HG03039 (cell line): ENCODE results near the gene CACNA2D3.

Experiments
- ATAC-seq: cut with Tn5 transposase; IDR thresholded peaks from one replicate; pipeline ENCODE4 v1.9.1; 2021; ENCODE audit warnings: mild to moderate bottlenecking, moderate library complexity; ENCODE audit not compliant: unreplicated experiment

CACNA2D3 gene

DNA sequence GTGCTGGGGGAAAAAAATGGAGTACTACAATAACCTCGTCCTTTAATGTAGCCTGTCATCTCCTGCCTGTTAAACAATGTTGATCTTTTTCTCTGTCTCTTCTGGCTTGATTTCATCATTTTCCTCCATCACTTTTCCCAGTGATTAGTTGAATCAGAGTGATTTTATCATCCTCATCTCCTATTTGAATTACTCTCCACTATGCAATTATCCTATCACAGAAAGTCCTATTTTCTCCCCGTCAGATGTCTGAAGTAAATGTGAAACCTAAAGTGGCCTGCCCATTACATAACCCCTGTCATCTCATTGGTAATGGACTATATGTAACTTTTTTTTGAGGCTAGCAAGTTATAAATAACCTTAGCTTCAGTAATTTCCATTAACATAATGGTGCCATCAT is 201.8 kb downstream of the CACNA2D3 start:
- no peak for ATAC-seq

DNA sequence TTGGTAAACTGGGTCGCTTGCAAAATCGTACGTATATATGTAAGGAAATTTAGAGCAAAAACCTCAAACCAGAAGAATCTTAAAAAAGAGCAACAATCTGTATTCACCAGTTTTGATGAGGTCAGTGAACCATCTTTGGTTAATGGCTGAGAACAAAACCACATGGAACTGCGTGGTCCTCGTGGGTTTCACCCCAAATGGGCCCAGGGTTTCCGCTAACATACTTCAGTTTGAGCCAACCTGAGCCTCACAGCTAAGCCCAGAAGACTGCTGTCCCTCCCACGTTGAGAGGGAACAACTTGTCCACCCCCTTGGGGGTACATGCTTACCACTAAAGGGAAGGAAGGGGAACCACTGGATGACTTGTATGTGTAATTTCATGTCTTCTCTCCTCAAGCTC is 204.6 kb downstream of the CACNA2D3 start:
- ATAC-seq = no peak

DNA sequence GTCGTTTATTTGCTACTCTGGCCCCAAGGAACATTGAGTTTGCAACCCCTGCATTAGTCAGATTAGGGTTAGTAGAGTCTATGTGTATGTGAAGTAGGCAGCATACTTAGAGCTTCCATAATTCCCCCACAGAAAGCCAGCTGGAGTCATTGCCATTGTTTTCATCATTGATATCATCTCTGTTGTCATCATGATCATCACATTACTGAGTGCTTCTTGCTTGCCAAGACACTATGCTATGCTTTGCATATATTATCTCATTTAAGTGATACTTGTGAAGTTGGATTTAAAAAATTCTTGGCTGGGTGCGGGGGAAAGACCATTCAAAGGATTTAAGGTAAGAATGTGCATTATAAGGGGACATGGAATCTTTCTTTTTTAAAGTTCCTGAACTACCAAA is 209.0 kb downstream of the CACNA2D3 start:
- no peak for ATAC-seq

DNA sequence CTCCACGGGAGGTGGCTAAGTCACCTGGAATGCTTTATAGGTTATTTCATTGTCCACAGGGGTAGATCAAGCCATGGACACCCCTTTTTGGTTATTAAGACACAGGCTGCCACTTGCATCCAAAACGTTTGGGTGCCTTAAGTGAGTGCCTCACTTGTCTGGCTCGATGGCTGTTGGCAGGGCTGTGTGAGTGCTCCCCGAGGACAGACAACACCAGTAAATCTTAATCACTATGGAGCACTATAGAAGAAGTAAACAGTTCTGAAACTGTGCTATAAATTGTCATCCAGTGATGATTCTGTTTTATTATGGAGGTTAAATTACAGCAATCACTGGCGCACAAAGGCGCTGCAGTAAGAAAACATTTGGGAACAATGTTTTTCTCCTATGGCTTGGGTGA is 215.5 kb downstream of the CACNA2D3 start:
- ATAC-seq = no peak

DNA sequence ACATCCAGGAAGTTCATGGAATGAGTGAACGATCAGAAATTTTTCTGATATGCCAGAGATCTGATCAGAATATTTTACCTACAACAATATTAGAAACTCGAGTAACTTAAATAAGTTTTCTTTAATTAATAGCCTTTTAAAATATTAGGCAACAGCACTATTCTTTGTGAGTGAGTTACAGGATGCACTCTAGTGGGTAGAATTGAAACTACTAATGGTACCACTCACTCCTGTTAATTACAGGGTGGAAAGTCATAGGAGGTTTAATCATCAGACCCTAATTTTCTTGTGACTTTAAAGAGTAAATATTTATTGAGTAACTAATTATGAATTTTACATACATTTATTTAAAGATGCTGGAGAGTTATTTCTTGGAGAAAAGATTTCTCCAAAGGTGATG is 217.3 kb downstream of the CACNA2D3 start:
- ATAC-seq = no peak

DNA sequence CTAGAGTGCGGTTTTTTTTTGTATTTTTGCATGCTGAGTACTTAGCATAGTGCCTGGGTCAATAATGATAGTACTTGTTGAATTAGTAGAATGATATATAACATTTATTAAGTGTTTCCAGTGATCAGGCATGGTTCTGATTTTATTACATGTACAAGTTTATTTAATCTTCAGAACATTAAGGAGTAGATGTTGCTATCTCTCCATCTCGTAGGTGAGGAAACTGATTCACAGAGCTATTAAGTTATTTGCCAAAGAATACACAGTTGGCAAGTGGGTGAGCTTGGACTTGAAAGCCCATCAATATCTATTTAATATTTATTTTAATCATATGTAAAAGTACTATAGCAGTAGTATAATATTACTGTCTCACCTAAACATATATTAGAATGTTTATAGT is 219.5 kb downstream of the CACNA2D3 start:
- ATAC-seq = no peak

DNA sequence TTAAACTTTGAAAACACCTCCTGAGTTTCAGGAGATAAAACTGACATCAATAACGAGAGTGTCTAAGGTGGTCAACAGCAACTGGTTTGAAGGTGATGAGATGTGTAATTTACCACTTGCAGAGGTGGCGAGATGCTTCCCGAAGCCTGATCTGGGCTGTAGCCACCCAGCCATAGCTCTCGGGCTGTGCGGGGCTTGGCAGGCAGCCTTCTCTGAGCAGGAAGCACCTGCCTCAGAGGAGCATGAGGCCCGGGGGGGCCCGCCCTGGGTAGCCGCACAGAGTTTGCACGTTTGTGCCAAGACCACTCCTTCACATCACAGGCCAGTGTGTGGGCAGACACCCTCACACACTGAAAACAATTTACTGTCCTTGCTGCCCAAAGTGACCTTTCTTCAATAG is 220.3 kb downstream of the CACNA2D3 start:
- no peak for ATAC-seq

DNA sequence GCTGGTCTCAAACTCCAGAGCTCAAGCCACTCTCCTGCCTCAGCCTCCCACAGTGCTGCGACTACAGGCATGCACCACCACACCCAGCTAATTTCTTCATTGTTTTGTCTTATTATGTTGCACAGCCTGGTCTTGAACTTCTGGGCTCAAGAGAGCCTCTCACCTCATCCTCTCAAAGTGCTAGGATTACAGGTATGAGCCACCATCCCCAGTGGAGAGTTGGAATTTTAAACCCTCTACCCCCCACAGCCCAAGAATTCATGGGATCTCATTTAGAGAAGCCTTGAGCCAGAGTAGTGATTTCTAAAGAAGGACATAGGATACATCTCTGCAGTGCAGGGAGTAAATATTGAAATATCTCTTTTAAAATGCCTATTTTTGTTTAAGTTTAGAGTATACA is 221.1 kb downstream of the CACNA2D3 start:
- ATAC-seq = no peak

DNA sequence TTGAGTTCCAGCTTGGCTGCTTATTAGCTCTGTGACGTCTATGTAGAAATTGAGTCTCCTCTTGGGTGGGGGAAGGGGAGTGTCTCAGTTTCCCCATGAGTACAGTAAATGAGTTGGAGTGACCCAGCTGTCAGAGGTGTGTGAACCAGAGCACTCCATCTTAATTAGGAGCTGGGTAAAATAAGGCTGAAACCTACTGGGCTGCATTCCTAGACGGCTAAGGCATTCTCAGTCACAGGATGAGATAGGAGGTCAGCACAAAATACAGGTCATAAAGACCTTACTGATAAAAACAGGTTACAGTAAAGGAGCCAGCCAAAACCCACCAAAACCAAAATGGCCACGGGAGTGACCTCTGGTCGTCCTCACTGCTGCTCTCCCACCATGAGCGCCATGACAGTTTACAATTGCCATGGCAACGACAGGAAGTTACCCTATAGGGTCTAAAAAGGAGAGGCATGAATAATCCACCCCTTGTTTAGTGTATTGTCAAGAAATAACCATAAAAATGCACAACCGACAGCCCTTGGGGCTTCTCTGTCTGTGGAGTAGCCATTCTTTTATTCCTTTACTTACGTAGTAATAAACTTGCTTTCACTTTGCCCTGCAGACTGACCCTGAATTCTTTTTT is 222.4 kb downstream of the CACNA2D3 start:
- ATAC-seq = no peak

DNA sequence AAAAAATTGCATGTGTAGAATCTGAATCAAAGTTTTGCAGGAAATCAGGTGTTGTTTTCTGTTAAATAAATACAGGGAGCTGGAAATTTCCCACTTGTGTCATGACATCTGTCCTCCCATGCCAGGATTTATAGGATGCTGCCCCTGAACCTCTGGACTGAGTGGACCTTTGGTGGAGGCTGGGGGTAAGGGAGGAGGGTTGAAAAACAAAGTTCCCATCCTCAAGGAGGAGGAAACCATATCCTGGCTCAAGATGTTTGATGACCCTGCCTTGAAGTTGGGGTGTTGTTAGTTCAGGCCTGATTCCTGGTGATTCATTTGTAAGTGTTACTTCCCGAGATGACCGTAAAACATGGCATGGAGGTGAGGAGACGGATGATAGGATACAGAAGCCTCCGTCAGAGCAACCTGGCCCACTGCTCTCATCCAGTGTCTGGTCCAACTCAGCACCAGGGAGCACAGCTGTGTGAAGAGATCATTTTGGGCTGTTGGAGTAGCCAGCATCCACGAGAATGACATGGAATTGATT is 223.6 kb downstream of the CACNA2D3 start:
- ATAC-seq = no peak

DNA sequence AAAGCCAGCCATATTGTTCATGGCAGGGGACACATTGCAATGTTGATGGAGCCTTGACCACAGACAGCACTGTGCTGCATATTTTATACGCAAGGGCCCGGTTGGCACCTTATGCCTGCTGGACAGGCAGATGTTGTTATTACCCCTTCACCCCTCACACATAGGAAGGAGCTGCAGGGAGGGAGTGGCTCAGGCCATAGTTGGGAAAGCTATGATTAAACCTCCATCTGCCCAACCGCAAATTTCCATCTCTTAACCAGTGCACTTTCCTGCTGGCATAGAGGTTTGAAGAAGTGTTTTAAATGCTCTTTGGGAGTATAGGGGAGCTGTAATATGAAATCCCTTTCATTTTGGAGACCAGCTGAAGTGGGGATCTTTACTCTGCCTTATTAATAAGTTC is 224.7 kb downstream of the CACNA2D3 start:
- ATAC-seq = no peak

DNA sequence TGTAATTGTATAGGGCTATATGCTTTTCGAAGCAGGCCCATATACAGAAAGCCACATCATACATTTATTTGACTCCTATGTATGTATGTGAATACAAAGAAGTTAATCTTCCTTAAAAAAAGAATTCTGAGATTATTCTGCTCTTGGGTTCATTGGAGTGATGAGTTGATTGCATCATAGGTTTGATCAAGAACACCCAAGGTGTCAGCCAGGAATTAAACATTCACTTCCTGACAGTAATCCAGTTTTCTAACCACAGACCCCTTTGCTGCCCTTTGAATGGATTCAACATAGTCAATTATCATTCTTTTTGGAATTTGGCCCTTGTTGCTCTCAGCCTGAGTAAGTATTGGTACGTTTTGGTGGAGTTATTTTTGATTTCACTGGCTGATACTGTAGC is 225.6 kb downstream of the CACNA2D3 start:
- ATAC-seq = no peak

DNA sequence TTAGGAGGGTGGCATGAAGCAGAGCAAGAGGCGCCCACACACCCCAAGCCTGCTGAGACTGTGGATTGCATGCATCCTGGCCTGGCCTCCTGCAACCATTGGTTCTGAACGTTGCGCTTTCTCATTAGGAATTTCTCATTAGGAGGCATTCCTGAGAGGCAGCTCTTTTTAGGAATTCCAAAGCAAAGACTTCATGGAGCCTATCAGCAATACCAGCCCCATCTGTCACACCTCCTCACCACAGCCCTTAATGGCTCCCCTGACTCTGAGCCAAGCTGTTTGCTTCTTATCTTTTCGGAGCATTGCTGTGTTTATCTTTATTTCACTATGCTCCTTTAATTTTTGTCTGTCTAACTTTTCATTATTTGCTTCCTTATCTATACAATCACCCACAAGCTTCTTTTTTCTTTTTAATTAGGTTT is 226.9 kb downstream of the CACNA2D3 start:
- ATAC-seq = no peak

DNA sequence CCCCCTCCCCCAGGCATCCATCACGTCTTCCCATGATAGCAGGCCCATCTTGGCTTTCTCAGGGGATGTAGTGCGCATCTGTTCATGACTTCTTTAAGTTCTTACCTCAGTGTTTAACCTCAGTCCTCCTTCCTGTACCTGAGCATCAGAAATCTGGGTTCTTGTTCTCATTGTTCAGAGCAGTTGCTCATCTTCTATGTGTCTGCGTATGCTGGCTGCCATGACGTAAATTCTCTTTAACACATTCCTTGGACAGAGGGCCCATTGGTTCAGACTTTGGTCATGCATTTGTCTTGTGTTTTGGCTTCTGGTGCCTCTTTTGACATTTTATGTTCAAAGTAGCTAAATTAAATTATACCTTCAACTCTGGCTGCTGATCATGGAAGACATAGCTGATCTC is 227.3 kb downstream of the CACNA2D3 start:
- no peak for ATAC-seq

DNA sequence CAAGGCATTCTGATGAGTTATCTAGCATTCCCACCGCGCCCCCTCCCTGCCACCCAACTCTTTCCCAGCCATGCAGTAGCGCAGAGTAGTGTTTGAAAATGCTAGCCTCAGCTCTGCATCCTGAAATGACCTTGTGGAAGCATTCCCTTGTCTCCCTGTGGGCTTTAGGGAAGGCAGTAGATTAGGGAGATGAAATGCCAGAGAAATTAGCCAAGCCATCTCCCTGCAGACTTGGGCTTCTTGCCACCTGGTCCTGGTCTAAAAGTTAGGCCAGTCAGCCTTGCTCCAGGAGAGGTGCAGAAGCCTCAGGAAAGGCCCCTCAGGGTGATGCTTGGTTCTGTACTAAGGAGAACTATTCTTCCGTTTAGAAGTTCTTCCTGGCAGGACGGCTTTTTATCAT is 231.2 kb downstream of the CACNA2D3 start:
- no peak for ATAC-seq

DNA sequence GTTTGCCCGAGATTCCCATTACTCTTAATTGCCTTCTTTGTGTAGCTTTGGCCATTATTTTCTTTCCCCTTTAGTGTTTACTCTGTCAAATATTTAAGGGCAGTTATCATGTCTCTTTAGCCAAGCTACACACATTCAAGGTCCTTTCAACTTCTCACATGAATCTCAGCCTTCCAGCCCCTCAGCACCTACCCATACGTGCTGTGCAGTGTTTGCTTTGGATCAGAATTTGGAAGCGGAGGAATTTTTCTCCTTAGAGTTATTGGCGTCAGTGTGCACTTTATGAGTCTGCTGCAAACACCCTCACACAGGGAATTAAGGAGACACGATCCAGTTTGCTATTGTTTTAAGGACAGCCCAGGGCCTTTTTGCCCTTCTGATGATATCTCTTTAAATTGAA is 231.6 kb downstream of the CACNA2D3 start:
- ATAC-seq = no peak

DNA sequence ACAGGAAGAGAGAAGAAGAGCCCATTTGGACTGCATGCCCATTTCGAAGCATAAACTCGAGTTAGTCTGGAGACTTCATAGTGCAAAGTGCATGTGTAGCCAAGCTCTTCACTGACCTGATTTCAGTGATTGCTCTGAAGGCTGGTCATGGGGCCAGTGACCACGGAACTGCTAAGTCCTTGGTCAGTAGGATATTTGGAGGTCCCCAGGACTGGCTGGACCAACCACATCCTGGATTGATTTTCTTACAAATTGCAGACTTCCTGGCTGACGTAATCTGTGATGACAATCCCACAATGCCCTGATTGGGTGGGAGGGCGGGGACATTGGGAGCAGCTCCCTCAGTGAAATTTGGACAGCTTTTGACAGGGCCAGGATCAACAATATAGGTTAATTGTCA is 233.4 kb downstream of the CACNA2D3 start:
- ATAC-seq = no peak

DNA sequence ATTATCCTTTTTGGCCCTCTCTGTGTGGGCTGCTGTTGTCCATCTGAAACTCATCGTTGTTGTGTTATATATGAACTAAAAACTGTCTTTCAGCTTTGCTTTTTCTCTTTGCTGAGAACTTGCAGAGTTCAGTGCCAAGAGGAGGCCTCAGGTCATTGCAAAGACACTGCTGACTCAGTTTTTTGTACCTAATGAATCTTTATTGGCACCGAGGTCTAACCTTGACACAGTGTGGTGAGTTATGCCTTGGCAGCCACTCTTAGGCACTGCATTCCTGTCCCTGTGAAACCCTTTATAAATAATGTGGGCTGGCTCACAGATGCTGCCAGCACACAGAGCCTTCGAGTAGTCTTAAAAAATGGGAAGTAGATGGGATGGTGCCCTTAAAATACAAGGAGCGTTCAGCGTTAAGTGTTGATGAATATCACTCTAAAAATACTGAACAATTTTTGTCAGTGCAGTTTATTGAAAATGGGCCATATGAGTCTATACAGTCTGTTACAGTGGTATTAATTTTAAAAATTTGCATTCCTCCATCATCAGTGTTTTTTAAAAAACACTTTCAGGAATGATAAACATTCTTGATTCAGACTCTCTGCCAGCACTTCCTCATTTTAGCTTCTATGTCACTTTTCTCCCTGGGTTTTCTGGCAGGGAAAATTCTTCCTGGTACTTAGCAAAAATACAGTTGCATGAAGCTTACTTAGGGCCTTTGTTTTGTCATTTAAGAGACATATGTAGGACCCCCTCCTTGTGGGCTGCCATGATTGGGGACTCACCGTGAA is 234.1 kb downstream of the CACNA2D3 start:
- ATAC-seq = no peak

DNA sequence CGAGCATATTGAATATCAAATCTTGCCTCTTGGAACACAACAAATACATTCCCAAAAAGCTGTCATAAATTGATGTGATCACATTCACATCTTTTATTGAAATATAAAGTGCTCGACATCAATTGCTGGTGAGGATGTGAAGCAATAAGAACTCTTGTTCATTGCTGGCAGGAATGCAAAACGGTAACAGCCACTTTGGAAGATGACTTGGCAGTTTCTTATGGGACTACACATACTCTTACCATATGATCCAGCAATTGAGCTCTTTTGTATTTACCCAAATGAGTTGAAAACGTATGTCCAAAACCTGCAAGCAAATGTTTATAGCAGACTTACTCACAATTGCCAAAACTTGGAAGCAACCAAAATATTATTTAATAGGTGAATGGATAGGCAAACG is 234.9 kb downstream of the CACNA2D3 start:
- ATAC-seq = no peak

DNA sequence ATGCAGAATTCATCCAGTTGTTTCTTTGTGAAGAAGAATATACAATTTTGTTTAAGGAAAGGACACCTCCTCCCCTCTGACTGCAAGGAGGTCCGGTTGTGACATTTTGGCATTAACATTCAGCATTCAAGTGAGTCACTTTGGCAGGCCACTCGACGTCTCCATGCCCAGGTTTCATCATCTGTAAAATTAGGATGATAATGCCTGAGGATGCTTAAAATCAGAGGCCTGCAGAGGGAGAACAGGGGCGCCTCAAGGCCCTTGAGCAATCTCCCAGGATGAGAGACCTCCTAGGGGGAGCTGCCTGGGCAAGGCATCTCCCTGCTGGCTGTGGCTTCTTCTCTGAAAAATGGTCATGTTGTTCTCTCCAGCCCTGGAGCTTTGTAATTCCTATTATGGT is 236.0 kb downstream of the CACNA2D3 start:
- no peak for ATAC-seq

DNA sequence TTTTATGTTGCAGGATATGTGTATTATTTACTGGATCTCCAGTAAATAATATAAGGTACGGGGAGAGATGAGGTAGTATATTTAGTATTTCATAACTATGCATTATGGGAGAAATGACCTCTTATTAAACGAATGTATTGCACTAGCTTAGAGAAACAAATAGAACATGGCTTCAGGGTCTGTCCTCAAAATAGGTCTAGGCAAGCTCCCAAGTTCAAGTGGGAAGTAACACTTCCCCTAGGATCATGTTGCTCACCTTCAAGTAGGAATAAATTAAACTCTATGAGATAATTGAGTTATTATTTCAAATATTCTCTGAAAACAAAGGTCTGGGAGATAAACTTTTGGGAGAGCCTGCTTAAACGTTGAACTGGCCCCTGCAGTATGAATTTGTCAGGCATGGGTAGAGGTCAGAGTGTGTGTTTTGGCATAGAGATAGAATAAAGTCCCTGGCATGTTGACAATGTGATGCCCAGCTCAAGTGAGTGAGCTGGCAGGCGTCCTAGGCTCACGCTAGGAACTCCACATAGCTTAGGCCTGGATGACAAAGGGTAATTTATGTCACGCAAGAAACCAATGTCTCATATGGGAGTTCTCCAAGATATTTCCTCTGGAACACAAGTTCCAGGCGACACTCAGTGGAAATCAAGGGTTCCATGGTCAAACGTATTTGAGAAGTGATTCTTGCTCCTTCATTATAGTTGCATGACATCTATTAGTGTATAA is 236.8 kb downstream of the CACNA2D3 start:
- ATAC-seq = no peak

DNA sequence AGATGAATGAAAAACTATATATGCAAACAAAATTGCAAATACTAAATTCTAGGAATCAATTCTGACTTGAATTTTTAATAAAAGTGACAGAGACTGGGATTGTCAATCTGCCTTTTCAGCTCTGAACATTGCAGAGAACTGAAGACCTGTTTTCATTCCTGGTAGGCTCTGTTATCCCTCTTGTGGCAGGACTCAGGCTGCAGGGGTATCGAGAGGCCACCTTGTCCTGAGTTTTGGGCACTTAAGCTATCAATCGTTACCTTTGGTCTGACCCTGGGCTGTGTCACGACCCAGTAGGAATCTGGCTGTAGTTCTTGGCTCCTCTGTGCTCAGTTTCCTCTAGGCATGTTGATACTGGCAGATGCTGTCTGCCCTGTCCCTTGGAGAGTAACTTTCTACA is 238.0 kb downstream of the CACNA2D3 start:
- ATAC-seq = no peak
